ENCODE results near the gene KIAA1614.

GRCh38 chr1:180920193-180920592, 7.5 kb downstream of the KIAA1614 start:
- TF ChIP-seq CTCF (optimal IDR thresholded peaks at IDR 0.05 in 1 of 3, IDR thresholded peaks at IDR 0.05 in 1 of 3, conservative IDR thresholded peaks at IDR 0.05 in 1 of 3; ENCODE audit: extremely low read depth in 1 of 3, insufficient read depth in 2 of 3, low read length in 3 of 3) (no peak), EZH2 (IDR thresholded peaks at IDR 0.05; ENCODE audit: low read length) (no peak)
